ENCODE results near the gene FHL3. TPM values are rescaled to one million over a fixed set of nuclear protein-coding genes. Genes with fewer than 3 reads are reported as not detected.
A peak's percentile ranks its signal among the peaks of the same experiment; 100 is the strongest.

Gene FHL3
- total RNA-seq, 1 donor from 2014 or later, result 57.9 TPM

- Mint-ChIP-seq H3K36me3 (ENCODE audit: low read depth) (peaks cover 2% of the 10 kb centered on the region), H3K4me3 (ENCODE audit: unreplicated experiment) (no peak overlapping the region), H3K4me1 (ENCODE audit: low read depth) (peaks cover 28% of the 10 kb centered on the region), H3K27me3 (ENCODE audit: low read depth) (no peaks in the 10 kb centered on the region), H3K9me3 (ENCODE audit: low read depth) (no peaks in the 10 kb centered on the region), H3K27ac (ENCODE audit: unreplicated experiment) (no peak overlapping the region)
- TF ChIP-seq CTCF (IDR thresholded peaks at IDR 0.05), result no peak
- DNase-seq (ENCODE audit: low spot score), result no peak
These were observed 26.2 kb upstream of the FHL3 start for GRCh38 chr1:38031513-38031866.

GRCh38 chr1:38030596-38031512, 25.5 kb upstream of the FHL3 start:
- H3K4me3 Mint-ChIP-seq (ENCODE audit: unreplicated experiment), result peak overlapping the region; percentile 49
- TF ChIP-seq CTCF (IDR thresholded peaks at IDR 0.05), result no peak
- no peaks in the 10 kb centered on the region for H3K27me3 Mint-ChIP-seq (ENCODE audit: low read depth)
- H3K9me3 Mint-ChIP-seq (ENCODE audit: low read depth), result no peaks in the 10 kb centered on the region
- H3K4me1 Mint-ChIP-seq (ENCODE audit: low read depth), result peaks cover 29% of the 10 kb centered on the region
- peak overlapping the region; percentile 74 for H3K27ac Mint-ChIP-seq (ENCODE audit: unreplicated experiment)
- H3K36me3 Mint-ChIP-seq (ENCODE audit: low read depth), result peaks cover under 1% of the 10 kb centered on the region
- no peak for DNase-seq (ENCODE audit: low spot score)

- TF ChIP-seq CTCF (IDR thresholded peaks at IDR 0.05), result no peak
- peak overlapping the region; percentile 49 for H3K4me3 Mint-ChIP-seq (ENCODE audit: unreplicated experiment)
- H3K9me3 Mint-ChIP-seq (ENCODE audit: low read depth), result no peaks in the 10 kb centered on the region
- peaks cover 4% of the 10 kb centered on the region for H3K36me3 Mint-ChIP-seq (ENCODE audit: low read depth)
- DNase-seq (ENCODE audit: low spot score), result no peak
- no peaks in the 10 kb centered on the region for H3K27me3 Mint-ChIP-seq (ENCODE audit: low read depth)
- H3K27ac Mint-ChIP-seq (ENCODE audit: unreplicated experiment), result peak overlapping the region; percentile 86
- H3K4me1 Mint-ChIP-seq (ENCODE audit: low read depth), result peaks cover 29% of the 10 kb centered on the region
These were observed 24.6 kb upstream of the FHL3 start for GRCh38 chr1:38029685-38030511.

GRCh38 chr1:38029081-38029681, 23.9 kb upstream of the FHL3 start:
- peak overlapping the region; percentile 86 for H3K27ac Mint-ChIP-seq (ENCODE audit: unreplicated experiment)
- H3K27me3 Mint-ChIP-seq (ENCODE audit: low read depth), result no peaks in the 10 kb centered on the region
- peaks cover 5% of the 10 kb centered on the region for H3K36me3 Mint-ChIP-seq (ENCODE audit: low read depth)
- no peaks in the 10 kb centered on the region for H3K9me3 Mint-ChIP-seq (ENCODE audit: low read depth)
- no peak for DNase-seq (ENCODE audit: low spot score)
- peaks cover 29% of the 10 kb centered on the region for H3K4me1 Mint-ChIP-seq (ENCODE audit: low read depth)
- H3K4me3 Mint-ChIP-seq (ENCODE audit: unreplicated experiment), result no peak overlapping the region
- TF ChIP-seq CTCF (IDR thresholded peaks at IDR 0.05), result peak; percentile 24

GRCh38 chr1:38028671-38029070, 23.4 kb upstream of the FHL3 start:
- no peak for DNase-seq (ENCODE audit: low spot score)
- peaks cover 29% of the 10 kb centered on the region for H3K4me1 Mint-ChIP-seq (ENCODE audit: low read depth)
- H3K27ac Mint-ChIP-seq (ENCODE audit: unreplicated experiment), result peak overlapping the region; percentile 79
- H3K9me3 Mint-ChIP-seq (ENCODE audit: low read depth), result no peaks in the 10 kb centered on the region
- H3K36me3 Mint-ChIP-seq (ENCODE audit: low read depth), result peaks cover 8% of the 10 kb centered on the region
- no peak overlapping the region for H3K4me3 Mint-ChIP-seq (ENCODE audit: unreplicated experiment)
- H3K27me3 Mint-ChIP-seq (ENCODE audit: low read depth), result no peaks in the 10 kb centered on the region
- TF ChIP-seq CTCF (IDR thresholded peaks at IDR 0.05), result peak; percentile 40
